ENCODE results near the gene HYOU1.
"Not testable (repeated sequence)": the region's sequence is repeated elsewhere in the genome, so short reads cannot be mapped to it uniquely, and the experiment has no call there.

Gene HYOU1

GRCh38 chr11:119024430-119025098 is 32.4 kb downstream of the HYOU1 start:
- no peak for DNase-seq
- no peak overlapping the region for H3K4me3 ChIP-seq (ENCODE audit: low read depth, low read length)
- H3K27me3 ChIP-seq (ENCODE audit: insufficient read depth, low read depth, severe bottlenecking): no peaks in the 10 kb centered on the region
- H3K27ac ChIP-seq: no peak overlapping the region
- peaks cover 93% of the 10 kb centered on the region for H3K36me3 ChIP-seq
- TF ChIP-seq CTCF (IDR thresholded peaks at IDR 0.05; ENCODE audit: low read depth, low read length): no peak
- no peaks in the 10 kb centered on the region for H3K9me3 ChIP-seq (ENCODE audit: severe bottlenecking)

- Histone ChIP-seq H3K27ac (no peak overlapping the region), H3K27me3 (ENCODE audit: insufficient read depth, low read depth, severe bottlenecking) (no peaks in the 10 kb centered on the region), H3K9me3 (ENCODE audit: severe bottlenecking) (no peaks in the 10 kb centered on the region), H3K36me3 (peaks cover 88% of the 10 kb centered on the region), H3K4me3 (ENCODE audit: low read depth, low read length) (no peak overlapping the region)
- no peak for TF ChIP-seq CTCF (IDR thresholded peaks at IDR 0.05; ENCODE audit: low read depth, low read length)
- no peak for DNase-seq
Observed at GRCh38 chr11:119023741-119024140, 33.3 kb downstream of the HYOU1 start.

- no peak for TF ChIP-seq CTCF (IDR thresholded peaks at IDR 0.05; ENCODE audit: low read depth, low read length)
- DNase-seq: no peak
- peaks cover 79% of the 10 kb centered on the region for H3K36me3 ChIP-seq
- no peaks in the 10 kb centered on the region for H3K9me3 ChIP-seq (ENCODE audit: severe bottlenecking)
- no peaks in the 10 kb centered on the region for H3K27me3 ChIP-seq (ENCODE audit: insufficient read depth, low read depth, severe bottlenecking)
- H3K27ac ChIP-seq: no peak overlapping the region
- H3K4me3 ChIP-seq (ENCODE audit: low read depth, low read length): no peak overlapping the region
Observed at GRCh38 chr11:119021631-119022030, 35.4 kb downstream of the HYOU1 start.

DNA sequence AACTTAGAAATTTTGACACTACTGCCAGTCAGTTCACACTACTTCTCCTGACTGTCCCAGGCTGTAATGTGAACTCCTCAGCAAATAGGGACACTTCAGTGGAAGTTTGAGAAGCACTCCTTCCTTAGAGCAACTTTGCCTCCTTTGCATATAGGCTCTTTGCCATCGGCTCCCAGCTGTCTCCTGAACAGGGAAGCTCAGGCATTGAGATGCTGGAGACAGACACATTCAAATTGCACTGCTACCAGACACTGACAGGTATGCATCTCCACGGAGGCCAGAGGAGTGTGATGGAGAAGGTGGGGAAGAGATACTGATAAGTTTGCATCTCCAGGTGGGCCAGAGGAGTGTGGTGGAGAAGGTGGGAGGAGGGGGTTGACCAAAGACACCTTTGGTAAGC is 37.0 kb downstream of the HYOU1 start:
- TF ChIP-seq CTCF (IDR thresholded peaks at IDR 0.05; ENCODE audit: low read depth, low read length): no peak
- Histone ChIP-seq H3K9me3 (ENCODE audit: severe bottlenecking) (no peaks in the 10 kb centered on the region), H3K4me3 (ENCODE audit: low read depth, low read length) (no peak overlapping the region), H3K27ac (no peak overlapping the region), H3K27me3 (ENCODE audit: insufficient read depth, low read depth, severe bottlenecking) (no peaks in the 10 kb centered on the region), H3K36me3 (peaks cover 79% of the 10 kb centered on the region)
- DNase-seq: no peak

- peak within 1 kb of the TSS; percentile 82 for H3K27ac ChIP-seq
- no peak for TF ChIP-seq CTCF (IDR thresholded peaks at IDR 0.05; ENCODE audit: low read depth, low read length)
- H3K9me3 ChIP-seq (ENCODE audit: severe bottlenecking): no peaks in the 10 kb centered on the region
- no peaks in the 10 kb centered on the region for H3K27me3 ChIP-seq (ENCODE audit: insufficient read depth, low read depth, severe bottlenecking)
- peaks cover 78% of the 10 kb centered on the region for H3K36me3 ChIP-seq
- peak within 1 kb of the TSS; percentile 100 for H3K4me3 ChIP-seq (ENCODE audit: low read depth, low read length)
- peak; percentile 94 for DNase-seq
Observed at GRCh38 chr11:119018074-119018938, 38.7 kb downstream of the HYOU1 start, which contains the start of the genes RPS25 and TRAPPC4. Gene RPS25, minus strand, starts transcription at chr11:119018343. Its CDS starts 59 bp downstream, at chr11:119018284. Gene TRAPPC4, plus strand, starts transcription at chr11:119018766. Its CDS starts 30 bp downstream, at chr11:119018796.

DNA sequence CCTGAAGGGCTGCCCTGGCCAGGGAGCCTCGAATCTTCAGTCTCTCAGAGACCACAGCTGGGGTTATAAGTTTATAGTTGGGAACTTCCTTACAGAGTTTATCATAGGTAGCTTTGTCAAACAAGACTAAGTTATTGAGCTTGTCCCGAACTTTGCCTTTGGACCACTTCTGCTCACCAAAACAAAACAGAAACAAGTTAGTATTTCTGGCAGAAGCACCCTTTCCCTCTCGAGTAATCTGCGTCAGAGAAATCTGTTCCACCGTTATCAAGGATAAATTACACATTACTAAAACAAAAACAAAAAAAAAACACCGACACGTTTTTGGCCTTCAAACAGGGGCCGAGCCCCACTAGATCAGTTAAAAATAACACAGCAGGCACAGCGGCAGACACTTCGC is 39.6 kb downstream of the HYOU1 start:
- H3K27ac ChIP-seq: peak overlapping the region; percentile 82
- not testable (repeated sequence) for H3K9me3 ChIP-seq (ENCODE audit: severe bottlenecking); DNase-seq; H3K27me3 ChIP-seq (ENCODE audit: insufficient read depth, low read depth, severe bottlenecking)
- peak overlapping the region; percentile 100 for H3K4me3 ChIP-seq (ENCODE audit: low read depth, low read length)
- H3K36me3 ChIP-seq: peaks cover 80% of the 10 kb centered on the region
